Amniotic stem cell (primary cell): ENCODE data around the gene LIMS1.
"Not testable (repeated sequence)": the region's sequence is repeated elsewhere in the genome, so short reads cannot be mapped to it uniquely, and the experiment has no call there.

Experiments
- DNase-seq: peaks from one replicate; lab custom pipeline; 2025; lab: John Stamatoyannopoulos, UW

Gene LIMS1

DNA sequence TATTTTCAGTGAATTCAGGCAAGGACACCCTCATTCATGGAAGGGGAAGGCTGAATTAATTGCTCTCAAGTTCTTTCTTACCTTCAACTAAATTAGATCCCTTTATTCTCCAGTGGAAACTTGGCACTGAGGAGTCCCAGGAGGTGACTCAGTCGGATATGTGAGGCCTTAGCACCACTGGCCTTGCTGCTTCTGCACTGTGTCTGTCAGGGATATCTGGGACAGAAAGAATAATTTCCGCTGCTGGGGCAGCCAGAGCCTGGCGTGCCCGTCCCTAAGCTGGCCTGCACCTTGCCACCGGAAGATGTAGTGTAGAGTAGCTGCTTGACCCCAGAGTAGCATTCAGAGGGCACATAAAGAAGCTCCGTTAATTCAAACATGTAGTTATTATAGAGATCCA lies 53.4 kb downstream of the LIMS1 start:
- DNase-seq = no peak

DNA sequence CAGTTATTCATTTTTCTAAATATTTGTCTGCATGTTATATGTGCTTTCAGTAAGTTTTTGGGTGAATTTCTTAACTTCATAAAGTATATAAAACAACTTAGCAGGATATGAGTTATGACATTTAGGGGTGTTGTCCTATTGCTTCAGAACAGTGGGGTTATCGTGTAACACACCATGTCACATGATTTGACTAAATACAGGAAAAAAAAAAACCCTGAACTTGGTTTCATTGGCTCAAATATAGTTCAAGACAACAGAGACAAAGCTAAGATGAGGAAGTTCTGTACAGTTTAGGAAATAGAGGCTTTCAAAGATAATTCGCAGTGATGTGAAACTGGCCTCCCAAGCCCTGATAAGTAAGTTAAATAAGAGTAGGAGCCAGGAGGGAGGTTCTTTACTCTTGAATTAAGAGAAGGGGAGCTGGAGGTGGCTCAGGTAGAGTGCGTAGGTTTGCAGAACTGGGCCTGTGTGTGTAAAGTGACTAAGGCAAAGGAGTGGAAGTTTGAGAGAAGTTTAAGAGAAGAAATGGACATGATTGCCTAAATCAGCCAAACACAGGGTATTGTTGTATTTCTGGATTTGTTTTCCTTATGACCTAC lies 53.9 kb downstream of the LIMS1 start:
- no peak for DNase-seq

DNA sequence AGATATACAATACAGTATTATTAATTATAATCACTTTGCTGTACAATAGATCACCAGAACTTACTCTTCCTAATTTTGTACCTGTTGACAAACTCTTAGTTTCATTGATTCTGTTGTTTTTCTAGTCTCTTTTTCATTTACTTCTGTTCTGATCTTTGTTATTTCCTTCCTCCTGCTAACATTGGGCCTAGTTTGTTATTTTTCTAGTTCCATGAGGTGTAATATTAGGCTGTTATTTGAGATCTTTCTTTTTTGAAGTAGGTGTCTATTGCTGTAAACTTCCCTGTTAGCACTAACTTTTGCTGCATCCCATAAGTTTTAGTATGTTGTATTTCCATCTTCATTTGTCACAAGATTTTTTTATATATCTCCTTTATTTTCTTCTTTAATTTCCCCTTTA lies 55.1 kb downstream of the LIMS1 start:
- DNase-seq = no peak

DNA sequence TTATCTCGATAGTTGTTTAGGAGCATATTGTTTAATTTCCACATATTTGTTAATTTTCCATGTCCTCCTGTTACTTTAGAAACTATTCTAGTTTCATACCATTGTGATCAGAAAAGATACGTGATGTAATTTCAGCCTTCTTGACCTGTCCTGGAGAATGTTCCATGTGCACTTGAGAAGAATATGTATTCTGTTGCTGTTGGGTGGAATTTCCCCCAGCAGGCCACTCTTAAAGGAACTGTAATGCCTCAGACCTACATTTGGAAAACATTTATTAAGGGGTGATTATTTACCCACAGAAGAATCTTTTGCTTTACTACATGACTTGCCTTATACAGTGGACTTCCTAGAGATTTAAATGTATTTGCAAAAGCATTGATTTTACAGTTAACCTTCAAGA lies 55.5 kb downstream of the LIMS1 start:
- DNase-seq = no peak

- DNase-seq = no peak
Measured at GRCh38 chr2:108591163-108591562, 56.9 kb downstream of the LIMS1 start.

GRCh38 chr2:108593547-108594098 lies 59.4 kb downstream of the LIMS1 start:
- DNase-seq = peak; percentile 48

DNA sequence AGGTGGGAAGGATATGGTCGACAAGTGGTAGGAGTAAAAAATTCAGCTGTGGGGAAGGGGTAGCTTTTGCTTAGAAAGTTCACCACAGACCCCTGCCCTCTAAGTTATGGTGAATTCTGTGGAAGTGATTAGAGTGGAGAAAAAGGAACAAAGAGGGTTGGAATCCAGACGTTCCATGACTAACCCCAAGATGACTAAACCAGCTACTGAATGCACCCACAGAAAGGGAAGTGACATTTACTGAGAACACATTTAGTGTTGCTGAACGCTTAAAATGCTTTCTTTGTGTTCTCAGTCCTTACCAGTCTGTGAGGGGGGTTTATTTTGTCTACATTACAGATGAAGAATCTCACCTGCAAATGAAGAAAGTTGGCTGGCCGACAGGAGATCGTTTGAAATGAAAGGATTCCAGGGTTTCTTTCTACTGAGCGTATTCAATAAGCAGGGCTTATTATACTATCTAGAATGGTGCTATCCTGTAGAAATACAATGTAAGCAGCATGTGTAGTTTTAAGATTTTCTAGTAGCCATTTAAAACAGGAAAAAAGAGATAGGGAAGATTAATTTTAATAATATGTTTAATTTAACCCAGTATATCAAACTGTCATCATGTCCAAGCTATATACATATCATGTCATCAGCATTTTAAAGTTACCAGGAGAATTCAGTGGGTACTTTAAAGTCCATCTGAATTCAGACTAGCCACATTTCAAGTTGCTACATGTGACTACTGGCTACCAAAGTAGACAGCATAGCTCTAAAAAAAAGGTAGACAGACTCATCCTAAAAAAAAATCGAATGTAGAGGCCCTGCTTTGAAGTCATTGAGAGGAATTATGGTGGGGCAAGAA lies 60.1 kb downstream of the LIMS1 start:
- DNase-seq = no peak

DNA sequence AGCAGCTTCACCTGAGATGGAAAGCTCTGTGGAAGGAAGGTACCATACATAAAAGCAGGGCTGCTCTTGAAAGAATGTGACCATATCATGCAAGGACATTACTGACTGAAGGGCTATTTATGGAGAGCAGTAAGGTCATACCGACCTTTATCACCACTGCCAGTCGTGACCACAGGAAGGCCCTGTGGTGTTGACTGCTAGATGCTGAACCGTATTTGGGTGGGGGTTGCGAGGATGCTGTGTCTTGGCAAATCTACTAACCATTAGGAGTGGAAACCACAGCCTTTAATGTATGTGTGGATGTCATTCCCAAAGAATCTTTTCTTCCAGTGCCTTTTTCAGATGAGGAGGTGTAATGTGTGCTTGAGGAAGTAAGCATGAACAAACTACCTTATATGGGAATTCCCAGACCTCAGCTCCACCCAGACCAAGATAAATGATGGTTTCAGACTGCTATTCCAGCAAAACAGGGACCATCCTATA lies 60.8 kb downstream of the LIMS1 start:
- DNase-seq = no peak

DNA sequence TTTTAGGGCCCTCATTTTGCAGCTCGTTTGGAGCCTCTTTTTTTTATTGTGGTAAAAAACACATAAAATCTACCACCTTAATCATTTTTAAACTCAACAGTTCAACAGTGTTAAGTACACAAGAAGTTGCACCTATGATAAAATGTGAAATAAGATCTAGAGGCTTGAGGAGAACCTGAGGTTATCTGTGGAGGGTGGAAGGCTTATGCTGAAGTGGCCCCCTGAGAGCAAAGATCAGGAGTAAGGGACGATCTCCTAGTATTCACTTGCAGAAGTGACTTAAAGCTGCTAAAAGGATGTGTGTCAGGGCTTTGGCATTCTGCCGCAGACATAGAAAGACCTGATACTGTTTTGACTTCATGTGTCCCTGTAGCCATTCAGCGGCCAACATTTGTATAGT lies 61.5 kb downstream of the LIMS1 start:
- not testable (repeated sequence) for DNase-seq

GRCh38 chr2:108597105-108597744 lies 63.0 kb downstream of the LIMS1 start:
- DNase-seq = not testable (repeated sequence)

DNA sequence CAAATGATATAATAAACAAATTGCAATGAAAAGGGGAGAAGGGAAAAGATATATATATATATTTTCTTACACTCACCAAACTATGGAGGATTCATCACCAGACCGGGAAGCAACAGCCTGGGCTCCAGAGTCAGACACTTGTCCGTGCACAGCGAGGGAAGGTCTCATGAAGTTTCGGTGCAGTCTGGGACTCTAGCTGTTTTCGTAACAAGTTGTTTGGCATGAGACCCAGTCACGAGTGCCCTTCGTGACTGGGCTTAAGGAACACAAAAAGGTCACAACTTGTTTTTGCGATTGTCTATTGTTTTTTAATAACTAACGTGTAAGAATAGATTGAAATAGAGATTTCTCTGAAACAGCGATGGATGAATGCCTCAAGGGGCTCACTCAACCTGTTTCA lies 66.9 kb downstream of the LIMS1 start:
- not testable (repeated sequence) for DNase-seq

- no peak for DNase-seq
Measured at GRCh38 chr2:108602422-108602821, 68.2 kb downstream of the LIMS1 start.

DNA sequence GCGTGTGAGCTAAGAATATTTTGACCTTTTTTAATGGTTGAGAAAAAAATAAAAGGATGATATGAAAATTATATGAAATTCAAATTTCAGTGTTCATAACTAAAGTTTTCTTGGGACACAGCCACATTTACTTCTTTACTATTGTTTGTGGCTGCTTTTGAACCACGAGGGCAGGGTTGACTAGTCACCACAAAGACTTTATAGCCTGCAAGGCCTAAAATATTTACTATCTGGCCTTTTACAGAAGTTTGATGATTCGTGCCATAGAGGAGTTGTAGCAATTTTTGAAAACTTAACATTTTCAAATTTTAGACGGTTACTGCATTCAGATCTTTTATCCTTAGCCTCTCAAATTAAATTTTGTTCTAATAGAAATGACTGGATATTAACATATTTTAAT lies 69.9 kb downstream of the LIMS1 start:
- DNase-seq = no peak

- DNase-seq = no peak
Measured at GRCh38 chr2:108605947-108606346, 71.7 kb downstream of the LIMS1 start.

DNA sequence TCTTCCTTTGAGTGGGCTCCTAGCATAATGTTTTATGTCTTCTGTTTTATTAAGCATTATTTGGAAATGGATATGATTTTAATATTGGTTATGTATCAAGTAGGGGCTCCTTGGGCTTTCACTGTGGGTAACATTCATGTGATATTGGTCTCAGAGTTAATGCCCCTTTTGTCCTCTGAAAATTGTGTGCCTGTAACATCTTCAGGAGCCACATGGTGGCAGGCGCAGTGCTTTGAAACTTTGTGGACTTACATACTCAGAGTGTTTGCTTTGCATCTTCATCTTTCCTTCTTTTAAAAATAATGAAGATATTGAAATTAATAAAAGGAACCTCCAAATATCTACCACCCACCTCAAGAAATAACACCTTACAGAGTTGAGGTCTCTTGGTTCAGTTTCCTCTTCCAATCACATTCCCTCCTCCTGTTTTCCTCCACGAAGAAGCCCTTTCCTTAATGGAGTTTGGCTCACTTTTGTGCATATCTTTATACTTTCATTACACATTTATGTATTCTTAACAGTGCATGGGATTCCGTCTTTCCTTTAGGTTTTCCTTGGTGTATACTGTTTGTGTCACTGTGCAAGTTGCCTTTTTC lies 73.5 kb downstream of the LIMS1 start:
- no peak for DNase-seq

- DNase-seq = no peak
Measured at GRCh38 chr2:108611021-108611420, 76.8 kb downstream of the LIMS1 start.

DNA sequence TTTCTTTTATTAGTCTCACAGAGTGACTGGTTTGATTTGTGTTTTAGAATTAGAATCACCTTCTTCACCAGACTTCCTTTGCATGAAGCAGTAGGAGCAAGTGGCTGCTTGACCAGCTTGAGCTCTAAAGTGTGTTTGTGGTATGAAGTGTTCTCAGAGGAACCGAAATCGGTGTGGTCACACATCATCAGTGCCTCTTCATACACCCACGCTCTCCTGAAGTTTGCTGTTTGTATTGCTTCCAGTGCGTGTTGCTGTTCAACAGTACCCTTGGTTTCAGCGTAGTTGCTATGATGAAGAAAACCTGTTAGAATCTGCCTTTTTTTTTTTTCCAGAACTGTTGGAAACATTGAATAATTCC lies 77.9 kb downstream of the LIMS1 start:
- no peak for DNase-seq

GRCh38 chr2:108612514-108613183 lies 78.4 kb downstream of the LIMS1 start:
- no peak for DNase-seq

DNA sequence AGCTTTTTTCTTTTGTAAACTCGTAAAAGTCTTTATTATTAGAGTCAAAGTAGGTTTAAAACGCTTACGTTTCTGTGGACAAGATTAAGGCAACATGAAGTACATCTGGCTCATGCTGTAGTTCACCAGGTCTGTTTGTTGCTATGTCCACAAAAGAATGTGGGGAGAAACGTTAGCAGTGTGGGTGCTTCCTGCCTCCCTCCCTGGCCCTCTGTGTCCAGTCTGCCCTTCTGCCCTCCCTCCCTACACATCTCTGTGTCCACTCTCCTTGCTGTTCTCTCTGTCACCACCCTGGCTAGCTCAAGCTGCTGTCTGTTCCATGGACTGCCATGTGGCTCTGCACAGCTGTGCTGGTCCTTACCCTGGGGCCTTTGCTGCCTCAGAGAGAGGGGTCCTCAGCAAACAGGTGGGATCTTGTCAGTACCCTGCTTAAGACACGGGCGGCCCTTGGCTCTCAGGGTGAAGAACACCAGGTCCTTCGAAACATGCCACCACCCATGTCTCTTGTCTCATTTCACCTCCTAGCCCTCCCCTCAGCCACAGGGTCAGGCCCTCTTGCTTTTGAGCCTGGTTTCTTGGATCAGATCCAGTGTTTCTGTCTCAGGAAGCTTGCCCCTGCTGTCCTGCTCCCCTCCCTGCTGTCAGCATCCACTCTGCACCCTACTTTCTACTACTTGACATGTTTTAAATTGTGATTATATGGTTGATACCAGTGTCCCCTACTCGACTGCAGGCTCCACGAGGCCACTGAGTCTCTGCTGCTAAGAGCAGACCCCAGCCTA lies 79.2 kb downstream of the LIMS1 start:
- no peak for DNase-seq

GRCh38 chr2:108614043-108614545 lies 79.8 kb downstream of the LIMS1 start:
- no peak for DNase-seq

- DNase-seq = no peak
Measured at GRCh38 chr2:108614659-108615058, 80.4 kb downstream of the LIMS1 start.
